ENCODE measurements around the gene PPP4R2. TPM values are rescaled to one million over a fixed set of nuclear protein-coding genes. Genes with fewer than 3 reads are reported as not detected.

Gene PPP4R2
- 88.3 and 90.2 TPM in 2 replicates for total RNA-seq

- intact Hi-C loops (cut with micrococcal nuclease): loop anchor here (1.0 to 10.0 kb wide), 10 partner anchors 19 to 1932 kb away; partner anchors contain the start of gene SHQ1
Observed at GRCh38 chr3:72996473-72997333, at the start of gene PPP4R2. Gene PPP4R2, plus strand, starts transcription at chr3:72996811. Its CDS starts 227 bp downstream, at chr3:72997038.

- intact Hi-C loops (cut with micrococcal nuclease): no loop called here
Observed at GRCh38 chr3:72947715-72948490, 48.7 kb upstream of the PPP4R2 start.

GRCh38 chr3:72949016-72949415, 47.6 kb upstream of the PPP4R2 start:
- intact Hi-C loops (cut with micrococcal nuclease): no loop called here

GRCh38 chr3:72950372-72950771, 46.2 kb upstream of the PPP4R2 start:
- intact Hi-C loops (cut with micrococcal nuclease): no loop called here

DNA sequence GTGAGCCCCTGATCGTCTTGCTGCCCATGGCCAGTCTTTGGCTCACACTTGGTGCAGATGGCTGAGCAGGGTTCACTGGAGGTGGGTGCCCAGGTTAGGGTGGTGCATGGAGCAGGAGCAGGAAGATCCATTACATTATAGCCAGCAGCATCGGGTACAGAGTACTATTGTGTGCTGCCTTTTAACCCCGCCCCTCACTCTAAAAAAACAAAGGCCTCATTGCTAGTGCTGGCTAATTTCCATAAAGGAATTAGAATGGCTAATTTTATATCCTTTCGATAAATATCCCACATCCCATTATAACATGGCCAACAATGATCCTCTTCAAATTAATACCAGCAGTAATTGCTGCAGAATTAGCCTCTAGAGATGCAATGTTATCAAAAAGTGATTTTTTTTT, 45.8 kb upstream of the PPP4R2 start:
- intact Hi-C loops (cut with micrococcal nuclease): loop anchor here (1.0 kb wide), 1 partner anchor 26 kb away; no protein-coding TSS in a partner anchor

DNA sequence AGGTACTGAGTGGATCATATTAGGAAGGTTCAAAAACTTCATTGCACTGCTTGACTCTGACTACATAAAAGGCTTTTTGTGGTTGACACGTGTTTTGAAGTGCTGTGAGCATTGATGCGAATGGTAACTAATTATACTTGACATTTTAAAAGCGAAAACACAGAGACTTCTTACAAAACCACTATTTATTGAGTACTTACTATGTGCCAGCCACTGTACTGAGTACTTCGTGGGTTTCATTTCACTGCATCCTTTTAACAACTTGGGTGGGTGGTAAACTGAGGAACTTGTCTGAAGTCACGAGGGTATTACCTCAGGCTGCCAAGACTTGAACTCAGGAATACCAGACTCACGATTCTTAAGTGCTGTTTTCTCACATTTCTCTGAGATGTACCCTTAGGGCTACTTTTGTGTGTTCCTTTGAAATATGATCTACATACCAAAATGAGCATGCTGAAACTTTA, 45.3 kb upstream of the PPP4R2 start:
- intact Hi-C loops (cut with micrococcal nuclease): loop anchor here (1.0 kb wide), 1 partner anchor 26 kb away; no protein-coding TSS in a partner anchor

DNA sequence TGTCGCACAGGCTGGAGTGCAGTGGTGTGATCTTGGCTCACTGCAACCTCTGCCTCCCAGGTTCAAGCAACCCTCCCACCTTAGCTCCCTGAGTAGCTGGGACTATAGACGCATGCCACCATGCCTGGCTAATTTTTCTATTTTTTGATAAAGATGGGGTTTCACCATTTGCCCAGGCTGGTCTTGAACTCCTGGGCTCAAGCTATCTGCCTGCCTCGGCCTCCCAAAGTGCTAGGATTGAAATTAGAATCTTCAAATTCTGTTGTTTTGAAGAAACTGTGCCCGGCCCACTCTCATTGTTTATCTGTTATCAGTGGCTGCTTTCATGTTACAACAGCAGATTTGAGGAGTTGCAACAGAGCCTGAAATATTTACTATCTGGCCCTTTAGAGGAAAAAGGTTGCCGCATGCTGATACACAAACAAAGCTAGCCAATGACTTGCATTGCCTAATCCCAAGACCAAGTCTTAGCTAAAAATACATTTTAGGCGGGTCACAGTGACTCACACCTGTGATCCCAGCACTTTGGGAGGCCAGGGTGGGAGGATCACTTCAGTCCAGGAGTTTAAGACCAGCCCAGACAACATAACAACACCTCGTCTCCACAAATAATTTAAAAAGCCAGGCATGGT, 43.2 kb upstream of the PPP4R2 start:
- intact Hi-C loops (cut with micrococcal nuclease): no loop called here

- intact Hi-C loops (cut with micrococcal nuclease): no loop called here
Observed at GRCh38 chr3:72957297-72957696, 39.3 kb upstream of the PPP4R2 start.

GRCh38 chr3:72959336-72959735, 37.3 kb upstream of the PPP4R2 start:
- intact Hi-C loops (cut with micrococcal nuclease): no loop called here

DNA sequence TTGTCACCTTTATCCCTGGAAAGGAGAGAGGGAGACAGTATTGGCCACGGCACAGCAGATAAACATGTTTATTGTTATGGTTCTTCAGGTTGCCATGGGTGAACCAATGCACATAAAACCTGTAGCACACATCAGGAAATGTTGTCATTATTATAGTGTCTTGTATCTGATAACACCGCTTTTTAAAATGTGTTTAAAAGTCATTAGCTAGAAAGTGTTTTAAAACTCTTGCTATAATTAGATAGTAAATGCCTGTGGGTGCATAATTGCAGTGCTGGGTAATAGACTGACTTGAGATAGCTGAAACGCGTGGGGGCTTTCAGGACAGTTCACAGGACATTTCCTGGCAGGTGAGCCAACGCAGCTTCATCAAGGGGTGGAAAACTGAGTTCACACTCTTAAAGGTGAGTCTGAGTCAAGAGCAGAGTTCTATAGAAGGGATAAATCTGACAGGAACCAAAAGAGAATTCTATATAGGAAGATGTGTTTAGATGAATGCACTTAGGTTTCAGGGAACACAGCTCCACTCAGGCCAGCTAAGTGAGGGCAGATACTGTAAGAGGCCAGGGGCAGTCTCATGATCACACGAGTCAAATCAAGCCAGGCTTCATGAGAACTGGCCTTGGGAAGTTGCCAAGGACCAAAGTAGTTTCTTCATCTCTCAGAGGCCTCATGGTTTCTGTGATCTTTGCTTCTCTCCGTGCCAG, 35.6 kb upstream of the PPP4R2 start:
- intact Hi-C loops (cut with micrococcal nuclease): no loop called here

- intact Hi-C loops (cut with micrococcal nuclease): no loop called here
Observed at GRCh38 chr3:72961752-72962151, 34.9 kb upstream of the PPP4R2 start.

DNA sequence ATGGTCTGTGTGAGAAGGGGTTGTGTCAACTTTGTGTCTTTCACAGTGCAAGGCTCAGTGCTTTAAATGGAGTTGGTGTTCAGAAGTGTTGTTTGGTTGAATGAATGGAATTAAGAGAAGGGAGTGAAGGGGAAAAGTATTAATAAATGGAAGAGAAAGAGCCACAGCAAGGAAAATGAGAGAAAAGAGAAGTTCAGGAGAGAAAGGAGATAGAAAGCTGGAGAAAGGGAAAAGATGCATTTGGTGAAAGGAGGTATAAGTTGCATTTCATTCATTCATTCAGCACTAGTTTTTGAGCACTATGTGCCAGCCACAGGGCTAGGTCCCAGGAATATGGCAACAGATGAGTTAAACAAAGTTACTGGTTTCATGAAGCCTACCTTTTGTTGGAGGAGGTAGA, 34.3 kb upstream of the PPP4R2 start:
- intact Hi-C loops (cut with micrococcal nuclease): no loop called here

- intact Hi-C loops (cut with micrococcal nuclease): loop anchor here (1.0 kb wide), 3 partner anchors 13 to 116 kb away; partner anchors contain the start of genes PPP4R2 and SHQ1
Observed at GRCh38 chr3:72964633-72965032, 32.0 kb upstream of the PPP4R2 start.

DNA sequence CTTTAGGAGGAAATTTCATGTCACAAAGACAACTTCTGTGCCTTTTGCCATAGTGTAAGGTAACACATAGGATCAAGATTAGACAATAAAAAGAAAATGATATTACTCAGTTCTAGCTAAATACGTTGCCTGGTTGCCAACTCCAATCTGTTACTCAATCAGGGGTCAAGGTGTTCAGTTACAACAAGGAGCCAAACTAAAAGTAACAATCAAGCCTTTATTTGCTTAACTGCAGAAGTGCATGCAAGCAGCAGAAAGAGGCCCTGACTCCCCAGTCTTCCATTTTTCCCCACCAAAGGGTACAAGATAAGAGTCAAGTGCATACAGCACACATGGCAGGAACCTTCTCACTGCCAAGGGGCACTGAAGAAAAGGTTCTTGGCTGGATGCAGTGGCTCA, 28.3 kb upstream of the PPP4R2 start:
- intact Hi-C loops (cut with micrococcal nuclease): no loop called here

DNA sequence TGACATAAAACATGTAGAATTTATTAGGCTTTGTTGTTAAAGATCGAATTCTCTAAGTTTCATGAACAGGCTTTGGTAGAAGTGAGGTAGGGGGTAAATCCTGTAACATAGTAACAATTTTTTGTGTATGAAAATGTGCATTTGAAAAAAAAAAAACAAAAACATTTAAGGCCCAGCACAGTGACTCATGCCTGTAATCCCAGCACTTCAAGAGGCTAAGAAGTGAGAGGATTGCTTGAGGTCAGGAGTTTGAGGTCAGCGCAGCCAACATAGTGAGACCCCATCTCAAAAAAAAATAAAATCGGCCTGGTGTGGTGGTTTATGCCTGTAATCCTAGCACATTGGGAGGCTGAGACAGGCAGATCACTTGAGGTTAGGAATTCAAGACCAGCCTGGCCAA, 26.8 kb upstream of the PPP4R2 start:
- intact Hi-C loops (cut with micrococcal nuclease): no loop called here

GRCh38 chr3:72970942-72971341, 25.7 kb upstream of the PPP4R2 start:
- intact Hi-C loops (cut with micrococcal nuclease): no loop called here

DNA sequence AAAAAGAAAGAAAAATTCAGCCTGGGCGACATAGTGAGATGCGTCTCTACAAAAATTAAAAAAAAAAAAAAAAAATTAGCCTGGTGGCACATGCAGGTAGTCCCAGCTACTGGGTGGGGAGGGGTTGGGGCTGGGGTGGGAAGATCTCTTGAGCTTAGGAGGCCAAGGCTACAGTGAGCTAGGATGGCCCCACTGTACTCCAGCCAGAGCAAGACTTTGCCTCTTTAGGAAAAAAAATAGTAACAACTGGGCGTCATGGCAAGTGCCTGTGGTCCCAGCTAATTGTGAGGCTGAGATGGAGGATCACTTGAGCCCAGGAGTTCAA, 23.9 kb upstream of the PPP4R2 start:
- intact Hi-C loops (cut with micrococcal nuclease): no loop called here

DNA sequence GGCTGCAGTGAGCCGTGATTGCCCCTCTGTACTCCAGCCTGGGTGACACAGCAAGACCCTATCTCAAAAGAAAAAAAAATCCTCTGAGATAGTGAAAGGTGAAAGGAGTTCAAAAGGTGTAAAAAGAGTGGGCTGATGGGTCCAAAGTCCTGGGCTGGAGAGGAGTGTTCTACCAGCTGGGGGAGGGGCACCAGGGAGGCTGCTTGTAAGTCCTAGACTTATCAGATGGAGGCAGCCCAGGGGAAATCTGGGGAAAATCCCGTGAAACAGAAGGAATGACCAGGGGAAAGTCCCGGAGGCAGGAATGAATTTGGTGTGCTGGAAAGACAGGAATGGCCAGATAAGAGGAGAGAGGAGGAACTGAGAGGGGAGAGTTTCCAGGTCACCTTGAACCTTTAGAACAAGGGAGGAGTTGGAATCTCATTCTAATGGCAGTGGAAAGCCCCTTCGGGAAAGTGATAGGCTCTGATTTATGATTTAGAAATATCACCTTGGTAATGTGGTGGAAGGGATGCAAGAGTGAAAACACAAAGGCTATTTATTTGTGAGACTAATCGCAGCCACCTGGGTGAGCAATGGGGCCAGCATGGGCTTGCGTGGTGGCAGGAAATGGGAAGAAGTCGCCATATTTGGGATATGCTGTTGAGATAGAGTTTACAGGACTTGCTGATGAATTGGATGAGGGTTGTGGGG, 23.4 kb upstream of the PPP4R2 start:
- intact Hi-C loops (cut with micrococcal nuclease): no loop called here

GRCh38 chr3:72973786-72974185, 22.8 kb upstream of the PPP4R2 start:
- intact Hi-C loops (cut with micrococcal nuclease): no loop called here

DNA sequence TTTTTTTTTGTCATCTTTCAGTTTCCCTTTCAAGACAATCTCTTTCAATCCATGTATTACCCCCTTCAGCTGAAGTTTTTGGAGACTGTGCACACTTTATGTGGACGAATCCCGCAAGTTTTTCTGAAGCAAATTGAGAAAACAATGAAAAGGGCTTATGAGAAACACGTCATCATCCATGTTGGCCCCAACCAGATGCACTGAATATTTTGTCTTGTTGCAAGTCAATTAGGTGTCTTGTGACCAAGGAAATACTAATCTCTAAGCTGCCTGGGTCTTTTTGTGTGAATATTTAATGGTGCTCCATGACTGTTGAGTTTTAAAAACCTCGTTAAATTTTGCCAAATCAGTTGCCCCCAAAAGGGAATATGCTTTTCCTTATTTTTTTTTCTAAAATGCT, 21.7 kb upstream of the PPP4R2 start:
- intact Hi-C loops (cut with micrococcal nuclease): no loop called here

All from T-helper 1 cell treated with Interleukin-12 subunit alpha and Interleukin-12 subunit beta and Interleukin-4 antibody, amounts not matched to agents 30 ng/mL and 1 ng/mL, for 36 hours (primary cell).